Activated CD8-positive, alpha-beta T cell treated with anti-CD3 and anti-CD28 coated beads for 36 hours (primary cell): ENCODE data around the gene HSF5. TPM values are rescaled to one million over a fixed set of nuclear protein-coding genes. Genes with fewer than 3 reads are reported as not detected.

Source experiments
- ATAC-seq: fragments of 200-7000 bp; cut with Tn5 transposase; one replicate; pipeline ENCODE4 v1.10.0; 2021; ENCODE audit warnings: mild to moderate bottlenecking, moderate library complexity
- CTCF ChIA-PET: fragments of 350-600 bp; sonication (Branson Sonifier 250); formaldehyde crosslinking; loops from one replicate; lab custom pipeline; 2021; ENCODE audit warnings: antibody characterized with exemption; lab: Charles Lee
- POLR2A ChIA-PET: fragments of 350-600 bp; sonication (Branson Sonifier 250); formaldehyde crosslinking; loops from one replicate; lab custom pipeline; 2021; ENCODE audit warnings: antibody characterized with exemption; lab: Charles Lee
- DNase-seq: peaks from one replicate; pipeline ENCODE4 v3.0.0-alpha.2; 2020
- H3K27ac Mint-ChIP-seq: one replicate; pipeline ENCODE4 v1.8.0; 2021; ENCODE audit warnings: mild to moderate bottlenecking, mixed read lengths
- H3K27me3 Mint-ChIP-seq: one replicate; pipeline ENCODE4 v1.8.0; 2021; ENCODE audit warnings: mixed read lengths
- H3K36me3 Mint-ChIP-seq: one replicate; pipeline ENCODE4 v1.8.0; 2021; ENCODE audit warnings: low read depth, mixed read lengths
- H3K4me1 Mint-ChIP-seq: one replicate; pipeline ENCODE4 v1.8.0; 2021; ENCODE audit warnings: low read depth, mixed read lengths
- H3K4me3 Mint-ChIP-seq: one replicate; pipeline ENCODE4 v1.8.0; 2021; ENCODE audit warnings: mild to moderate bottlenecking, moderate library complexity, mixed read lengths
- H3K9me3 Mint-ChIP-seq: one replicate; pipeline ENCODE4 v1.8.0; 2021; ENCODE audit warnings: mixed read lengths
- CTCF ChIP-seq: fragments of 200-600 bp; IDR thresholded peaks from one replicate; pipeline ENCODE4 v1.8.0; 2022; ENCODE audit warnings: antibody characterized with exemption, mild to moderate bottlenecking
- intact Hi-C: fragments of 100-400 bp; cut with micrococcal nuclease; formaldehyde crosslinking; loops from one replicate; pipeline ENCODE4 v1.10.0; 2022
- total RNA-seq, 2 experiments: library from RNA; stranded (reverse); gene quantifications; one replicate each; pipeline ENCODE4 v1.2.3, GENCODE V29; 2021

HSF5 gene
- total RNA-seq, 2 experiments from 2014 or later: 3.2 to 3.9 TPM

GRCh38 chr17:58510075-58510474 lies 21.9 kb upstream of the HSF5 start:
- no peak overlapping the region for H3K4me3 Mint-ChIP-seq
- ChIA-PET POLR2A (interaction anchor here (1.1 to 1.6 kb wide), 2 partner anchors 14 to 122 kb away, joined by 3 to 5 read pairs; no protein-coding TSS in a partner anchor), CTCF (no interaction called here)
- no peak for ATAC-seq
- TF ChIP-seq CTCF: no peak
- H3K27me3 Mint-ChIP-seq: no peaks in the 10 kb centered on the region
- H3K9me3 Mint-ChIP-seq: no peaks in the 10 kb centered on the region
- peaks cover 47% of the 10 kb centered on the region for H3K36me3 Mint-ChIP-seq
- no peak for DNase-seq
- intact Hi-C loops: loop anchor here (10.0 kb wide), 1 partner anchor 495 kb away; no protein-coding TSS in a partner anchor
- peaks cover 32% of the 10 kb centered on the region for H3K4me1 Mint-ChIP-seq
- H3K27ac Mint-ChIP-seq: no peak overlapping the region

- ATAC-seq (no peak), DNase-seq (no peak)
- Mint-ChIP-seq H3K9me3 (no peaks in the 10 kb centered on the region), H3K27me3 (no peaks in the 10 kb centered on the region), H3K36me3 (peaks cover 58% of the 10 kb centered on the region), H3K4me1 (peaks cover 28% of the 10 kb centered on the region), H3K4me3 (no peak overlapping the region), H3K27ac (no peak overlapping the region)
- intact Hi-C loops: no loop called here
- ChIA-PET POLR2A (interaction anchor here (0.8 kb wide), 1 partner anchor 17 kb away, joined by 3 read pairs; no protein-coding TSS in a partner anchor), CTCF (no interaction called here)
- TF ChIP-seq CTCF: no peak
Measured at GRCh38 chr17:58508341-58509067, 20.3 kb upstream of the HSF5 start.

- no peak overlapping the region for H3K4me3 Mint-ChIP-seq
- H3K27me3 Mint-ChIP-seq: no peaks in the 10 kb centered on the region
- H3K4me1 Mint-ChIP-seq: peaks cover 15% of the 10 kb centered on the region
- no peak for DNase-seq
- H3K27ac Mint-ChIP-seq: no peak overlapping the region
- H3K9me3 Mint-ChIP-seq: no peaks in the 10 kb centered on the region
- peaks cover 55% of the 10 kb centered on the region for H3K36me3 Mint-ChIP-seq
- no peak for ATAC-seq
- ChIA-PET POLR2A (interaction anchor here (0.6 to 0.8 kb wide), 2 partner anchors 14 to 337 kb away, joined by 3 read pairs; no protein-coding TSS in a partner anchor), CTCF (no interaction called here)
- intact Hi-C loops: no loop called here
- TF ChIP-seq CTCF: no peak
Measured at GRCh38 chr17:58507123-58507634, 19.0 kb upstream of the HSF5 start.

DNA sequence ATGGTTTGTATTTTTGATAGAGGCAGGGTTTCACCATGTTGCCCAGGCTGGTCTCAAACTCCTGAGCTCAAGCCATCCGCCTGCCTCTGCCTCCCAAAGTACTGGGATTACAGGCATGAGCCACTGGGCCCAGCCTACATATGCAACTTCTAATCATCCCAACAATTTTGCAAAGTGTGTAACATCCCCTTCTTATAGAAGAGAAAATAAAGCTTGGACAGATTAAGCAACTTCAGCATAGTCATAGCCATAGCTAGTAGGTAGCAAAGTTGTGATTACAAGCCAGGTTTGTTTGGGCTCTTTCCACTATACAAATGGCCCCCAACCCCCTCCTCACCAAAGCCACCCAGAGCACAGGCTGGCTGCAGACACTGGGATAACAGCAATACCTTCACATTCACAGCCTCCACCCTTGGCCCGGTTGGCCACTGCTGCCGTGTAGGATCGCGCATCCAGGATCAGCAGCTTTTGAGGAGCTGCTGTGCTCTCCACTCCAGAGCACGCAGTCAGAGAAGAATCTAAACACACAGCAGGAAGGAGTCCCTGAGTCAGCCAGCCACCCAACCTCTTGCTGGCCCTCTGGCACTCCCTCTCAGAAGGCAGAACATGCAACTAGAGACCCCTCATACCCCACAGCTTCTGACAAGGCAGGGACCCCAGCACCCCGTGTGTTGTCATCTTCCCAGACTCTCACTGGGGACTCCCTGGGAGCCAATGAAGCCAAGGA lies 18.3 kb upstream of the HSF5 start:
- ATAC-seq (no peak), DNase-seq (no peak)
- no peak for TF ChIP-seq CTCF
- peaks cover 51% of the 10 kb centered on the region for H3K36me3 Mint-ChIP-seq
- H3K4me1 Mint-ChIP-seq: peaks cover 11% of the 10 kb centered on the region
- ChIA-PET POLR2A (interaction anchor here (0.8 to 1.6 kb wide), 3 partner anchors 13 to 125 kb away, joined by 3 to 7 read pairs (median 3); no protein-coding TSS in a partner anchor), CTCF (interaction anchor here (1.0 kb wide), 1 partner anchor 189 kb away, joined by 3 read pairs; no protein-coding TSS in a partner anchor)
- H3K27me3 Mint-ChIP-seq: no peaks in the 10 kb centered on the region
- no peak overlapping the region for H3K4me3 Mint-ChIP-seq
- no peaks in the 10 kb centered on the region for H3K9me3 Mint-ChIP-seq
- no peak overlapping the region for H3K27ac Mint-ChIP-seq
- intact Hi-C loops: no loop called here
